GM12891 (cell line): Measurements from ENCODE around the gene PHLPP1.
"Not testable (repeated sequence)": the region's sequence is repeated elsewhere in the genome, so short reads cannot be mapped to it uniquely, and the experiment has no call there.

Source experiments
- POLR2A ChIP-seq: IDR thresholded peaks from 2 replicates; pipeline ENCODE4 v1.6.1; 2011; ENCODE audit warnings: low read depth, low read length, control low read depth
- SPI1 ChIP-seq: IDR thresholded peaks from 2 replicates; pipeline ENCODE4 v1.6.1; 2011; ENCODE audit warnings: low read depth, low read length, control low read depth
- TAF1 ChIP-seq: IDR thresholded peaks from 2 replicates; pipeline ENCODE4 v1.6.1; 2011; ENCODE audit warnings: low read depth, low read length, control low read depth

- not testable (repeated sequence) for TF ChIP-seq POLR2A, TAF1, SPI1
Observed at GRCh38 chr18:62709908-62710307, 5.4 kb upstream of the PHLPP1 start.
